Parathyroid adenoma (tissue), 2 donors: ENCODE results near the gene MISP.

Experiments
- H2AFZ ChIP-seq: fragments of 300-600 bp; sonication (generic); one replicate; pipeline ENCODE4 v1.7.0; 2017; ENCODE audit warnings: antibody characterized with exemption, mild to moderate bottlenecking
- H3K27ac ChIP-seq: fragments of 300-600 bp; sonication (generic); one replicate; pipeline ENCODE4 v1.7.0; 2017
- H3K27me3 ChIP-seq: fragments of 300-600 bp; sonication (generic); one replicate; pipeline ENCODE4 v1.7.0; 2017; ENCODE audit warnings: low read length; ENCODE audit not compliant: control insufficient read depth, insufficient read depth
- H3K36me3 ChIP-seq: fragments of 300-600 bp; sonication (generic); one replicate; pipeline ENCODE4 v1.7.0; 2017; ENCODE audit warnings: low read length; ENCODE audit not compliant: control insufficient read depth, insufficient read depth
- H3K4me1 ChIP-seq: fragments of 300-600 bp; sonication (generic); one replicate; pipeline ENCODE4 v1.7.0; 2017; ENCODE audit warnings: control low read depth
- H3K4me2 ChIP-seq: fragments of 300-600 bp; sonication (generic); one replicate; pipeline ENCODE4 v1.7.0; 2017; ENCODE audit warnings: low read length
- H3K4me3 ChIP-seq: fragments of 300-600 bp; sonication (generic); one replicate; pipeline ENCODE4 v1.7.0; 2017; ENCODE audit warnings: low read depth, low read length
- H3K79me2 ChIP-seq: fragments of 300-600 bp; sonication (generic); one replicate; pipeline ENCODE4 v1.7.0; 2017; ENCODE audit warnings: control low read depth
- H3K9ac ChIP-seq: fragments of 300-600 bp; sonication (generic); one replicate; pipeline ENCODE4 v1.7.0; 2017; ENCODE audit warnings: mild to moderate bottlenecking
- H3K9me3 ChIP-seq: fragments of 300-600 bp; sonication (generic); one replicate; pipeline ENCODE4 v1.7.0; 2017; ENCODE audit warnings: low read length; ENCODE audit not compliant: control insufficient read depth
- TF ChIP-seq, protein P1 (sequence below): fragments of 300-600 bp; sonication (generic); IDR thresholded peaks from one replicate; pipeline ENCODE4 v1.7.0; 2017; ENCODE audit warnings: antibody characterized with exemption, mild to moderate bottlenecking
- donor health status: primary hyperparathyroidism.

Gene MISP

DNA sequence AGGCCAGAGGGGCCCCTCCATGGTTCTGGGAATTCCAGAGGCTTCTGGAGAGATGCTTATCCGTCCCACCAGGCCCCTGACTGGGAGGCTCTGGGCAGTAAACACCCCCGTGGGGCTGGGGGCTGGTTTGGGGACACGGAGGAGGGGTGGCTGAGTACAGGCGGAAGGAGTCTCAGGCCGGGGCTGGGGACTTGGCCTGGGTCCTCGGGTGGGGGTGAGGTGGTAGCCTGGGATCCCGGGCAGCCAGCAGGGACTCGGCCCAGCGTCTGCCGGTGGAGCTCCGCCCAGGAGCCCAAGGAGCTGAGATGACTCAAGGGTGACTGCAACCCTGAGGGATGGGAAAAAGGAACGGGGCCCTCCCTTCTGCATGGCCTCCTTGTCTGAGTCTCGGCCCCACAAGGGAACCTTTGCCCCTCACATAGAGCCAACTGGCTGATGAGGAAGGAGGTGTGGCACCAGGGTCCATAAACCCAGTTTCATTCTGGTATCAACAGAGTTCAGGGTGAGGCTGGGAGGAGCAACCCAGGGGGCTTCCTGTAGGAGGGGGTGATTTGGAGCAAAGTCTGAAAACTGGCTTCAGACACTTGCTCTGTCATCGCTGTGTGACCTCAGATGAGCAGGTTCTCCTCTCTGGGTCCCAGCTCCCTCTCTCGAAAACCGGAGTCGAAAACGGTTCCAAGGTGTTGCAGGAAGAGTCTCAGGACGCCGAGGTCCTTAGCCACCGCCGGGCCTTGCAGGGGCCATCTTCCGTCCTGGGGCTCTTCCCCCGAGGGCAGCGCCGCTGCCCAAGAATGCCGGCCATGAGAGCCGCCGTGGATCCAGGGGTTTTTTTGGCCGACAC, 809 bp downstream of the MISP start:
- Histone ChIP-seq H3K9me3 (no peaks in the 10 kb centered on the region), H3K4me1 (no peaks in the 10 kb centered on the region), H3K9ac (no peak overlapping the region), H3K79me2 (no peaks in the 10 kb centered on the region), H3K4me2 (no peak overlapping the region), H3K27ac (no peak overlapping the region), H3K4me3 (no peak overlapping the region), H3K36me3 (no peaks in the 10 kb centered on the region), H3K27me3 (no peaks in the 10 kb centered on the region), H2AFZ (no peak overlapping the region)
- TF ChIP-seq, protein P1, sequence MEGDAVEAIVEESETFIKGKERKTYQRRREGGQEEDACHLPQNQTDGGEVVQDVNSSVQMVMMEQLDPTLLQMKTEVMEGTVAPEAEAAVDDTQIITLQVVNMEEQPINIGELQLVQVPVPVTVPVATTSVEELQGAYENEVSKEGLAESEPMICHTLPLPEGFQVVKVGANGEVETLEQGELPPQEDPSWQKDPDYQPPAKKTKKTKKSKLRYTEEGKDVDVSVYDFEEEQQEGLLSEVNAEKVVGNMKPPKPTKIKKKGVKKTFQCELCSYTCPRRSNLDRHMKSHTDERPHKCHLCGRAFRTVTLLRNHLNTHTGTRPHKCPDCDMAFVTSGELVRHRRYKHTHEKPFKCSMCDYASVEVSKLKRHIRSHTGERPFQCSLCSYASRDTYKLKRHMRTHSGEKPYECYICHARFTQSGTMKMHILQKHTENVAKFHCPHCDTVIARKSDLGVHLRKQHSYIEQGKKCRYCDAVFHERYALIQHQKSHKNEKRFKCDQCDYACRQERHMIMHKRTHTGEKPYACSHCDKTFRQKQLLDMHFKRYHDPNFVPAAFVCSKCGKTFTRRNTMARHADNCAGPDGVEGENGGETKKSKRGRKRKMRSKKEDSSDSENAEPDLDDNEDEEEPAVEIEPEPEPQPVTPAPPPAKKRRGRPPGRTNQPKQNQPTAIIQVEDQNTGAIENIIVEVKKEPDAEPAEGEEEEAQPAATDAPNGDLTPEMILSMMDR: no peak

DNA sequence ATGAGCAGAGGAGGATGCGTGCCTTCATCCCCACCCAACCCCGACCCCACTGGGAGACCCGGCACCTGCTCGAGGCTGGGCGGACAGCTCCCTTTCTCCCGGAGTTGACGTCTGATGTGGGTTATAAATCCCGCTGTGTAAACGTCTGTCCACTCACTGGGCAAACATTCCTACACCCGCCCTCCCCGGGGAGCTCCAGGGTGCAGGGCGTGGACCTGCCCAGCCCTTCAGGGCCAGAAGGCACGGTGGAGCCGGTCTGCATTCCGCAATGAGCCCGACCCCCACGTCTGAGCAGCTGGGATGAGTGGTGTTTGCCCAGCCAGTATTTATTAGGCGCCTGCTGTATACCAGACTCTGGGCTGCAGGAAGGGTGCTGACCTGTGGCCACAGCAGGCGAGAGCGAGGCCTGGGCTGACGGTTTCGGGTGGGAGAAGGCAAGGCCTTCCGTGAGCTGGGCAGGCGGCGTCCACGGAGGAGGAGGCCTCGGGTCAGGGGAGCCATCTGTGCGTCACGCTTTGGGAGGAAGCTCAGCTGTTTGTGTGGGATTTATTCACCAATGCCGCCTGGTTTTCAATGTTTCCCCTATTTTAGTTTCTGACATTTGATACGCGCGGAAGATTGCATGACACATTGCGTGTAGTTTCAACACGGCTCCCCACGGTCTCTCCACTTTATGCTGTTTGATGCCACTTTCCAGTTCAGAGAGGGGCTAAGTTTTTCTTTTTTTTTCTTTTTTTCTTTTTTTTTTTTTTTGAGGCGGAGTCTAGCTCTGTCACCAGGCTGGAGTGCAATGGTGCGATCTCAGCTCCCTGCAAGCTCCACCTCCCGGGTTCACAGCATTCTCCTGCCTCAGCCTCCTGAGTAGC, 2.0 kb downstream of the MISP start:
- Histone ChIP-seq H3K4me3 (no peak overlapping the region), H3K9ac (no peak overlapping the region), H3K9me3 (no peaks in the 10 kb centered on the region)

DNA sequence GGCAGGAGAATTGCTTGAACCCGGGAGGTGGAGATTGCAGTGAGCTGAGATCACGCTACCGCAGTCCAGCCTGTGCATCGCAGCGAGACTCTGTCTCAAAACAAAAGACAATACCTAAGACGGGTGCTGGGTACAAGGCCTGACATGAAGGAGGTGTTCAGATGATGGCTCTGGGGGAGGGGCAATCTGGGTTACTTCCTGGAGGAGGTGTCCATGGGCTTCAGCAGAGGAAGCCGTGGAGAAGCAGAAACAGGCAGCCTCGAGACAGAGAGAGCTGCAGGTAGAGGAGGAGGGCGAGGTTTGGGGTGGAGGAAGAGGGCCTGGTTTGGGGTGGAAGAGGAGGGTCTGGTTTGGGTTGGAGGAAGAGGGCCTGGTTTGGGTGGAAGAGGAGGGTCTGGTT, 3.6 kb downstream of the MISP start:
- Histone ChIP-seq H3K36me3 (no peaks in the 10 kb centered on the region), H3K27me3 (no peaks in the 10 kb centered on the region), H3K9me3 (no peaks in the 10 kb centered on the region), H3K27ac (no peak overlapping the region), H2AFZ (no peak overlapping the region), H3K4me2 (no peak overlapping the region), H3K4me3 (no peak overlapping the region), H3K4me1 (no peaks in the 10 kb centered on the region), H3K79me2 (no peaks in the 10 kb centered on the region), H3K9ac (no peak overlapping the region)
- TF ChIP-seq, protein P1: no peak

More for the DNA sequence above, 2.0 kb downstream of the MISP start:
- Histone ChIP-seq H2AFZ (no peak overlapping the region), H3K4me1 (no peaks in the 10 kb centered on the region), H3K79me2 (no peaks in the 10 kb centered on the region), H3K36me3 (no peaks in the 10 kb centered on the region), H3K27ac (no peak overlapping the region), H3K4me2 (no peak overlapping the region), H3K27me3 (no peaks in the 10 kb centered on the region)
- TF ChIP-seq, protein P1: no peak

DNA sequence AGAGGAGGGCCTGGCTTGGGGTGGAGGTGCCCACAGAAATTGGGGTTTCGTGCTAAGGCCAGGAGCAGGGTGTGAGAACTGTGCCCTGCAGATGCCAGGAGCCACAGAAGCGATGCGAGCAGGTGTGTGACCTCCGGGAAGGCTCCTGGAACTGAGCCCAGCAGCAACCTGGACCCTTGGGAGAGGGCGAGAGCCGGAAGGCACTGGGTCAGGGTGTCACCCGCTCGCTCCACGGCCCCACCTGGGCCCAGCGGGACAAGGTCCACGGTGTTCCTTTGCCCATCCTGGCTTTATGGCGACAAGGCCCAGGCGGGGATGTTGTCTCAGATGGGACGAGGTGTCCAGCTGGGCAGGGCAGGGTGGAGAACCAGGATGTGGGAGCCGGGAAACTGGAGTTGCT, 4.2 kb downstream of the MISP start:
- TF ChIP-seq, protein P1: no peak
- H3K4me3 ChIP-seq: no peak overlapping the region
- no peak overlapping the region for H2AFZ ChIP-seq
- H3K9ac ChIP-seq: no peak overlapping the region
- H3K27ac ChIP-seq: no peak overlapping the region
- no peak overlapping the region for H3K4me2 ChIP-seq
- no peaks in the 10 kb centered on the region for H3K79me2 ChIP-seq
- no peaks in the 10 kb centered on the region for H3K27me3 ChIP-seq
- H3K9me3 ChIP-seq: no peaks in the 10 kb centered on the region
- H3K4me1 ChIP-seq: no peaks in the 10 kb centered on the region
- H3K36me3 ChIP-seq: no peaks in the 10 kb centered on the region
